KMS-11 (cell line): ENCODE results near the gene QPCT.
A peak's percentile ranks its signal among the peaks of the same experiment; 100 is the strongest.

ENCODE experiments used
- H2AFZ ChIP-seq: fragments of 200-600 bp; sonication (generic); 2 replicates; pipeline ENCODE4 v1.6.1; 2016; ENCODE audit warnings: antibody characterized with exemption, mixed run types, low read depth
- H3K27ac ChIP-seq: fragments of 200-600 bp; sonication (generic); 2 replicates; pipeline ENCODE4 v1.6.1; 2016; ENCODE audit warnings: mild to moderate bottlenecking, mixed run types
- H3K27me3 ChIP-seq: fragments of 200-600 bp; sonication (generic); 2 replicates; pipeline ENCODE4 v1.6.1; 2017; ENCODE audit warnings: mild to moderate bottlenecking, low read depth, mixed run types, moderate library complexity; ENCODE audit not compliant: insufficient read depth
- H3K36me3 ChIP-seq: fragments of 200-600 bp; sonication (generic); 2 replicates; pipeline ENCODE4 v1.6.1; 2017; ENCODE audit warnings: mild to moderate bottlenecking, mixed run types; ENCODE audit not compliant: insufficient read depth
- H3K4me1 ChIP-seq: fragments of 200-600 bp; sonication (generic); 2 replicates; pipeline ENCODE4 v1.6.1; 2016; ENCODE audit warnings: mild to moderate bottlenecking, low read depth, mixed run types; ENCODE audit not compliant: poor library complexity, severe bottlenecking
- H3K4me2 ChIP-seq: fragments of 200-600 bp; sonication (generic); 2 replicates; pipeline ENCODE4 v1.7.0; 2016; ENCODE audit warnings: mild to moderate bottlenecking, mixed run types
- H3K4me3 ChIP-seq: fragments of 200-600 bp; sonication (generic); IDR thresholded peaks from 2 replicates; pipeline ENCODE4 v1.6.1; 2017; ENCODE audit warnings: low read depth, low read length, mixed read lengths; ENCODE audit not compliant: insufficient read depth
- H3K79me2 ChIP-seq: fragments of 200-600 bp; sonication (generic); 2 replicates; pipeline ENCODE4 v1.6.1; 2016; ENCODE audit warnings: low read depth, mixed run types; ENCODE audit not compliant: insufficient read depth
- H3K9ac ChIP-seq: fragments of 200-600 bp; sonication (generic); 2 replicates; pipeline ENCODE4 v1.6.1; 2016; ENCODE audit warnings: mild to moderate bottlenecking, mixed run types
- H4K20me1 ChIP-seq: fragments of 200-600 bp; sonication (generic); 2 replicates; pipeline ENCODE4 v1.6.1; 2016; ENCODE audit warnings: mild to moderate bottlenecking, mixed run types; ENCODE audit not compliant: insufficient read depth
- TF ChIP-seq, protein P1 (sequence below): fragments of 200-600 bp; sonication (generic); conservative IDR thresholded peaks from 2 replicates; pipeline ENCODE4 v1.6.1; 2017; ENCODE audit warnings: low read depth, mild to moderate bottlenecking, antibody characterized with exemption, low read length, moderate library complexity, mixed read lengths

Gene QPCT

DNA sequence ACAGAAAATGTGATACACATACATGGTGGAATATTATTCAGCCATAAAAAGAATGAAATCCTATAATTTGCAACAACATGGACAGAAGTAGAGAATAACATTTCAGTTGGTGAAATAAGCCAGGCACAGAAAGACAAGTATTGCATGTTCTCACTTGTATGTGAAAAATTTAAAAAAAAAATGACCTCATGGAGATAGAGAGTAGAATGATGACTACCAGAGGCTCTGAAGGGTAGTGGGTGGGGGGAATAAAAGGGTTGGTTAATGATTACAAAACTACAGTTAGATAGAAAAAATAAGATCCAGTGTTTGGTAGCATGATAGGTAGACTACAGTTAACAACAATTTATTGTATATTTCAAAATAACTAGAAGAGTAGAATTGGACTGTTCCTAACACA, 44.3 kb upstream of the QPCT start:
- Histone ChIP-seq H3K4me2 (peak overlapping the region; percentile 19; the same call in 1 of the 2 replicates), H2AFZ (no peak overlapping the region), H3K4me1 (peaks cover 99% of the 10 kb centered on the region), H3K27ac (no peak overlapping the region), H3K4me3 (no peak overlapping the region), H3K79me2 (peaks cover 100% of the 10 kb centered on the region), H3K36me3 (peaks cover 16% of the 10 kb centered on the region; the same call in 1 of the 2 replicates), H4K20me1 (peaks cover 100% of the 10 kb centered on the region), H3K27me3 (no peaks in the 10 kb centered on the region), H3K9ac (no peak overlapping the region)
- TF ChIP-seq, protein P1, sequence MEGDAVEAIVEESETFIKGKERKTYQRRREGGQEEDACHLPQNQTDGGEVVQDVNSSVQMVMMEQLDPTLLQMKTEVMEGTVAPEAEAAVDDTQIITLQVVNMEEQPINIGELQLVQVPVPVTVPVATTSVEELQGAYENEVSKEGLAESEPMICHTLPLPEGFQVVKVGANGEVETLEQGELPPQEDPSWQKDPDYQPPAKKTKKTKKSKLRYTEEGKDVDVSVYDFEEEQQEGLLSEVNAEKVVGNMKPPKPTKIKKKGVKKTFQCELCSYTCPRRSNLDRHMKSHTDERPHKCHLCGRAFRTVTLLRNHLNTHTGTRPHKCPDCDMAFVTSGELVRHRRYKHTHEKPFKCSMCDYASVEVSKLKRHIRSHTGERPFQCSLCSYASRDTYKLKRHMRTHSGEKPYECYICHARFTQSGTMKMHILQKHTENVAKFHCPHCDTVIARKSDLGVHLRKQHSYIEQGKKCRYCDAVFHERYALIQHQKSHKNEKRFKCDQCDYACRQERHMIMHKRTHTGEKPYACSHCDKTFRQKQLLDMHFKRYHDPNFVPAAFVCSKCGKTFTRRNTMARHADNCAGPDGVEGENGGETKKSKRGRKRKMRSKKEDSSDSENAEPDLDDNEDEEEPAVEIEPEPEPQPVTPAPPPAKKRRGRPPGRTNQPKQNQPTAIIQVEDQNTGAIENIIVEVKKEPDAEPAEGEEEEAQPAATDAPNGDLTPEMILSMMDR = no peak

DNA sequence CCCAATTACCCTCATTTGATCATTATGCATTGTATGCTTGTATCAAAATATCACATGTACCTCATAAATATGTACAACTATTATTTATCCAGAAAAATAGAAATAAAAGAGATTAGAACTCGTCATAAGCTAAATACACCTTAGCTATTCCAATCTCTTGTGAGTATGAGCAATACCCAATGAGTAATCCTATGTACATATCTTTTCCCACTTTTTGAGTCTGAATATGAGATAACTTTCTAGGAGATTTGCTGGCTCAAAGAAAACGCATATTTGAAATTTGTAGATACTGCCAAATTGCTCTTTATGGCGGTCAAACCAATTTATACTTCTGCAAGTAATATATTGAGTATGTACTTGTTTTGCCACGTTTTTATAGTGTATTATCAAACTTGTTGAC, 43.9 kb upstream of the QPCT start:
- Histone ChIP-seq H3K4me2 (peak overlapping the region; percentile 37; the same call in 1 of the 2 replicates), H4K20me1 (peaks cover 100% of the 10 kb centered on the region), H3K9ac (no peak overlapping the region), H3K36me3 (peaks cover 15% of the 10 kb centered on the region; the same call in 1 of the 2 replicates), H3K27ac (no peak overlapping the region; the same call in 1 of the 2 replicates), H3K27me3 (no peaks in the 10 kb centered on the region), H3K4me3 (no peak overlapping the region), H3K79me2 (peaks cover 100% of the 10 kb centered on the region), H3K4me1 (peaks cover 99% of the 10 kb centered on the region), H2AFZ (no peak overlapping the region)
- TF ChIP-seq, protein P1 = no peak

DNA sequence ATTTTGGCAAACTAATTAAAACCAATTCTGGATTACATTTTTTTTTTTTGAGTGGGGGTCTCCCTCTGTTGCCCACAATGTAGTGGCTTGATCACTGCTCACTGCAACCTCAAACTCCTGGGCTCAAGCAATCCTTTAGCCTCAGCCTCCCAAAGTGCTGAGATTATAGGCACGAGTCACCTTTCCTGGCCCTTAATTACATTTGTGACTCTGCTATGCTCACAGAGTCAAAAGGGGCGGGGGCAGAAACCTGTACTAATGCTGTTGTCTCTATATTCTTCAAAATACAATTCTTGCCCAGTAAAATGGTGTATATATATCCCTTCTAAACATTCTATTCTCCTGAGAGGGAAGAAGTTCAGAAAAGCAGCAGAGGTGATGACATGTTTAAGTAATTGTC, 43.0 kb upstream of the QPCT start:
- H3K4me1 ChIP-seq = peaks cover 99% of the 10 kb centered on the region
- H3K9ac ChIP-seq = no peak overlapping the region
- H4K20me1 ChIP-seq = peaks cover 100% of the 10 kb centered on the region
- H2AFZ ChIP-seq = no peak overlapping the region
- TF ChIP-seq, protein P1 = no peak
- peak overlapping the region; percentile 37 for H3K4me2 ChIP-seq
- H3K27me3 ChIP-seq = no peaks in the 10 kb centered on the region
- H3K4me3 ChIP-seq = no peak overlapping the region
- peaks cover 100% of the 10 kb centered on the region for H3K79me2 ChIP-seq
- peaks cover 16% of the 10 kb centered on the region; the same call in 1 of the 2 replicates for H3K36me3 ChIP-seq
- H3K27ac ChIP-seq = peak overlapping the region; percentile 18; the same call in 1 of the 2 replicates

DNA sequence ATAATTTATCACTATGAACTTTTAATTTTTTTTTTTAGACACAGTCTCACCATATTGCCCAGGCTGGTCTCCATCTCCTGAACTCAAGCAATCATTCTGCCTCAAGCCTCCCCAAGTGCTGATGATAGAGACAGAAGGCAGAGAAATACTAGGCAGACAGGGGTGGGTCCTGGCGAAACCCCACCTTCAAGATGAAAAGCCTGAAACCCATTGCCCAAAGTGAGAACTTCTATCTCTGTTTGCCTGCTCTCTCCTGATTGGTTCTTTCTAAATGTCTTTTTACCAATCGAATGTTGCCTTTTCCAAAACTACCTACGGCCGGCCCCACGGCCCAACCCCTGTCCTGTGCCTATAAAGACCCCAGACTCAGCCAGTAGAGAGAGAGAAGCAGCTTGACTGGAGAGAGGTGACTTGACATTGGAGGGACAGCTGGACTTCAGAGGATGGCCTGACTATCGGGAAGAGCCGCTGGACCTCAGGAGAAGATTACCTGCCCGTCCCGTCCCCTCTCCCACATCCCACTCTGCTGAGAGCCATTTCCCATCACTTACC, 41.7 kb upstream of the QPCT start:
- no peak overlapping the region for H3K9ac ChIP-seq
- no peaks in the 10 kb centered on the region for H3K27me3 ChIP-seq
- H3K4me3 ChIP-seq = no peak overlapping the region
- peaks cover 100% of the 10 kb centered on the region for H3K4me1 ChIP-seq
- TF ChIP-seq, protein P1 = no peak
- H3K36me3 ChIP-seq = peaks cover 20% of the 10 kb centered on the region; the same call in 1 of the 2 replicates
- no peak overlapping the region; the same call in 1 of the 2 replicates for H3K27ac ChIP-seq
- peaks cover 100% of the 10 kb centered on the region for H4K20me1 ChIP-seq
- peak overlapping the region; percentile 37; the same call in 1 of the 2 replicates for H3K4me2 ChIP-seq
- H3K79me2 ChIP-seq = peaks cover 100% of the 10 kb centered on the region
- H2AFZ ChIP-seq = no peak overlapping the region
